Stimulated activated memory B cell treated with anti-CD40 and anti-IgM and Interleukin-4, amounts not matched to agents 10 μg/mL and 1 μg/mL and 100 μg/mL, for 72 hours (primary cell): ENCODE results near the gene FASN.

Experiments used
- ATAC-seq: fragments of 150-1000 bp; cut with Tn5 transposase; 2 replicates; pipeline ENCODE4 v1.10.0; 2021
- H3K27ac Mint-ChIP-seq: one replicate; pipeline ENCODE4 v1.8.0; 2022; ENCODE audit warnings: mild to moderate bottlenecking, mixed read lengths
- H3K27me3 Mint-ChIP-seq: one replicate; pipeline ENCODE4 v1.8.0; 2022; ENCODE audit warnings: mixed read lengths
- H3K36me3 Mint-ChIP-seq: one replicate; pipeline ENCODE4 v1.8.0; 2022; ENCODE audit warnings: mixed read lengths
- H3K4me1 Mint-ChIP-seq: one replicate; pipeline ENCODE4 v1.8.0; 2022; ENCODE audit warnings: mixed read lengths
- H3K4me3 Mint-ChIP-seq: one replicate; pipeline ENCODE4 v1.8.0; 2022; ENCODE audit warnings: mild to moderate bottlenecking, moderate library complexity, mixed read lengths
- H3K9me3 Mint-ChIP-seq: one replicate; pipeline ENCODE4 v1.8.0; 2022; ENCODE audit warnings: mixed read lengths

The FASN gene

DNA sequence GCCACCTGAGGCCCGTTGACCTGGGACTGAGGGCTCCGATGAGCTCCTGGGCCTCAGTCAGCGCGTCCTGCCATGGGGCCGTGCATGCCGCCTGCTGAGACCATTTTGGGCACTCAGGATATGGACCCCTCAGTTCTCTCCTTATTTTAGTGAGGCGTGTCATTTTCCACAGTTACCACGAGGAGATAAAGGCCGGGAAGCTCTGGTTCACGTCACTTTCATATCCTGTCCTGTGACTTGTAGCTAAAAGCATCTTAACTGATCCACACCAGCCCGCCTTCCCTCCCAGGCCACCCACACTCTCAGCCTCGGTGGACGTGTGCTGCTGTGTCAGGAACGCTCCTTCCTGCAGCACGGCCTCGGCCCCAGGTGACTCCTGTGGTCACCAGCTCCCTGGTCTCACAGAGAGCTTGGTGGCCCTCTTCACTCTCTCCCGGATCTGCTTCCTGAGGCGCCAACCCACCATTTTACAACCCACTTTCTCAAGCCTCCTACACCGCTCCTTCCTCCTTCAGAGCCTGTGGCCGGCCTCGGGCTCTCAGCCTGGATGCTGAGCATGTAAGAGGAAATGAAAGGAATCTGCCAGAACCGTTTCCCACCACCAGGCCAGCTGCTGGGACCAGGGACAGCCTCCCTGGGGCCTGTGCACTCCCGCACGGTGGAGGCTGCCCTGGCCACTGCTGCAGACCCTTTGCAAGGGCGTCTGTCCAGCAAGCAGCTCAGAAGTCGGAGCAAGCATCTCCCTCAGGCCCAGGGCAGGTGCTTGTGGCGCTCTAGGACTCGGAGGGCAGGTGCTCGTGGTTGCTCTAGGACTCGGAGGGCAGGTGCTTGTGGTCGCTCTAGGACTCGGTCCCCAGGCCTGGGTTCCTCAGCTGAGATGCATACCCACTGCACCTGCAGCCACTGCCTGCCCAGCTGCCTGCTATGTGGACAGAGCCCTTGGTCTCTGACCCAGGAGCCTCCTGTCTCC lies 23.9 kb upstream of the FASN start:
- H3K36me3 Mint-ChIP-seq = peaks cover 43% of the 10 kb centered on the region
- H3K27ac Mint-ChIP-seq = no peak overlapping the region
- no peaks in the 10 kb centered on the region for H3K27me3 Mint-ChIP-seq
- H3K4me3 Mint-ChIP-seq = no peak overlapping the region
- no peak for ATAC-seq
- H3K4me1 Mint-ChIP-seq = no peaks in the 10 kb centered on the region
- H3K9me3 Mint-ChIP-seq = no peaks in the 10 kb centered on the region

- no peak for ATAC-seq
- no peaks in the 10 kb centered on the region for H3K9me3 Mint-ChIP-seq
- no peaks in the 10 kb centered on the region for H3K27me3 Mint-ChIP-seq
- no peak overlapping the region for H3K4me3 Mint-ChIP-seq
- no peaks in the 10 kb centered on the region for H3K4me1 Mint-ChIP-seq
- H3K36me3 Mint-ChIP-seq = peaks cover 36% of the 10 kb centered on the region
- no peak overlapping the region for H3K27ac Mint-ChIP-seq
Measured at GRCh38 chr17:82121246-82121645, 23.2 kb upstream of the FASN start.

DNA sequence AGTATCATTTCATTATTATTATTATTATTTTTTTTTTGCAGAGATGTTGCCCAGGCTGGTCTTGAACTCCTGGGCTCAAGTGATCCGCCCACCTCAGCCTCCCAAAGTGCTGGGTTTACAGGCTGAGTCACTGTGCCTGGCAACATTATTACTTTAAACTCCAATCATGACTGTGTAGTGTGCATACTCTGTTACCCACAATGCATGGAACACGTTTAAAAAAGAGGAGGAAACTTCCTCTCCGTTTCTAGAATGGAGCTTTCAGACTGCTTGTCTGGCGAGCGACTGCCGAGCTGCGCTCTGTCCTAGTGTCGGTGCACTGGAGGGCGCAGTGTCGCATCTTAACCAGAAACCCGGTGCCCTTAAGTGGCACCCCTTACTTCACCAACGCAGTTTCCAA lies 22.1 kb upstream of the FASN start:
- Mint-ChIP-seq H3K36me3 (peaks cover 31% of the 10 kb centered on the region), H3K27me3 (no peaks in the 10 kb centered on the region), H3K27ac (no peak overlapping the region), H3K4me1 (no peaks in the 10 kb centered on the region), H3K9me3 (no peaks in the 10 kb centered on the region), H3K4me3 (no peak overlapping the region)
- ATAC-seq = no peak

- Mint-ChIP-seq H3K27me3 (no peaks in the 10 kb centered on the region), H3K27ac (no peak overlapping the region), H3K36me3 (peaks cover 19% of the 10 kb centered on the region), H3K9me3 (no peaks in the 10 kb centered on the region), H3K4me1 (no peaks in the 10 kb centered on the region), H3K4me3 (no peak overlapping the region)
- no peak for ATAC-seq
Measured at GRCh38 chr17:82118815-82119380, 20.9 kb upstream of the FASN start.

GRCh38 chr17:82118168-82118814 lies 20.3 kb upstream of the FASN start:
- H3K4me3 Mint-ChIP-seq = no peak overlapping the region
- no peaks in the 10 kb centered on the region for H3K9me3 Mint-ChIP-seq
- ATAC-seq = no peak
- no peaks in the 10 kb centered on the region for H3K27me3 Mint-ChIP-seq
- H3K4me1 Mint-ChIP-seq = no peaks in the 10 kb centered on the region
- H3K27ac Mint-ChIP-seq = no peak overlapping the region
- H3K36me3 Mint-ChIP-seq = peaks cover 14% of the 10 kb centered on the region

- Mint-ChIP-seq H3K9me3 (no peaks in the 10 kb centered on the region), H3K4me3 (no peak overlapping the region), H3K27me3 (no peaks in the 10 kb centered on the region), H3K27ac (no peak overlapping the region), H3K4me1 (no peaks in the 10 kb centered on the region), H3K36me3 (peaks cover 7% of the 10 kb centered on the region)
- no peak for ATAC-seq
Measured at GRCh38 chr17:82117139-82118090, 19.4 kb upstream of the FASN start.

- peaks cover 11% of the 10 kb centered on the region for H3K36me3 Mint-ChIP-seq
- H3K9me3 Mint-ChIP-seq = no peaks in the 10 kb centered on the region
- no peaks in the 10 kb centered on the region for H3K27me3 Mint-ChIP-seq
- H3K4me3 Mint-ChIP-seq = no peak overlapping the region
- H3K27ac Mint-ChIP-seq = no peak overlapping the region
- H3K4me1 Mint-ChIP-seq = no peaks in the 10 kb centered on the region
- no peak for ATAC-seq
Measured at GRCh38 chr17:82116246-82116645, 18.2 kb upstream of the FASN start.

DNA sequence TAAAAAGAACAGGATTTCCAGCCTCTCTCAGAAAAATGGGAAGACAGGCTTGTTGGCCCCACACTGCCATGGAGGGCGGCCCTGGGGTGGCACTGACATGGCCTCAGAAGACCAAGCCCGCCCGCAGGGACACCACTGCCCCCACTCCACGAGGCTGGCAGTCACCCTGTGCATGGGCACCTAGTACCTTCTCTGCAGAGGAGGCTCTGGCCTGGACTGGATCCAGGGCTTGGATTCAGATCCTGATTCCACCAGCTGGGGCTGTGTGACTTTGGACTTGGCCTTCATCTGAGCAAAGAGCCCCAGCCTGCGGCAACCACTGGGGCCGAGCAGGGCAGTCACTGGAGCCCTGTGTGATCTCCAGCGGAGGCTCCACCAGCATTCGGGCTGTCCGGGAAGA lies 16.8 kb upstream of the FASN start:
- ATAC-seq = no peak
- Mint-ChIP-seq H3K4me3 (no peak overlapping the region), H3K27me3 (no peaks in the 10 kb centered on the region), H3K27ac (no peak overlapping the region), H3K36me3 (peaks cover 11% of the 10 kb centered on the region), H3K4me1 (no peaks in the 10 kb centered on the region), H3K9me3 (no peaks in the 10 kb centered on the region)

- ATAC-seq = no peak
- no peak overlapping the region for H3K27ac Mint-ChIP-seq
- no peaks in the 10 kb centered on the region for H3K4me1 Mint-ChIP-seq
- no peaks in the 10 kb centered on the region for H3K27me3 Mint-ChIP-seq
- no peaks in the 10 kb centered on the region for H3K9me3 Mint-ChIP-seq
- H3K4me3 Mint-ChIP-seq = no peak overlapping the region
- peaks cover 8% of the 10 kb centered on the region for H3K36me3 Mint-ChIP-seq
Measured at GRCh38 chr17:82114447-82114846, 16.4 kb upstream of the FASN start.

DNA sequence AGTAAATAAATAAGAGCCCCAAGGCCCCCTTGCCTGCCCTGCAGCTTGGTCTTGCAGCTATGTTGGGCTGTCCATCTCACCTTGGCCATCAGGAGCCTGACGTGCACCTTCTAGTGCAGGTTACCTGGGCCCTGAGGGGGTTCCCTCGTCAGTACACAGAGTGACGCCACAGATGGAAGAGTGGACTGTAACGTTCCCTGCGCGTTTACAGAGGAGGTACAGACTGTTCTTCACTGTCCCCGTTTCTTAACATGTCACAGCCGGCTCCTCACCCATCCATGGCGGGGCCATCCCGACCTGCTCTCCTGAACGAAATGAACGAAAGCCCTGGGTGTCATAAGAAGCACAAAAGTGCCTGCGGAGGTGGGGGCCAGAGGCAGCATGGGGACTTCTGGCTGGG lies 15.9 kb upstream of the FASN start:
- H3K27me3 Mint-ChIP-seq = no peaks in the 10 kb centered on the region
- H3K4me3 Mint-ChIP-seq = no peak overlapping the region
- H3K4me1 Mint-ChIP-seq = no peaks in the 10 kb centered on the region
- no peaks in the 10 kb centered on the region for H3K9me3 Mint-ChIP-seq
- ATAC-seq = no peak
- H3K27ac Mint-ChIP-seq = no peak overlapping the region
- peaks cover 6% of the 10 kb centered on the region for H3K36me3 Mint-ChIP-seq

- Mint-ChIP-seq H3K27ac (no peak overlapping the region), H3K4me3 (no peak overlapping the region), H3K9me3 (no peaks in the 10 kb centered on the region), H3K4me1 (no peaks in the 10 kb centered on the region), H3K36me3 (peaks cover 6% of the 10 kb centered on the region), H3K27me3 (no peaks in the 10 kb centered on the region)
- ATAC-seq = no peak
Measured at GRCh38 chr17:82113422-82113821, 15.4 kb upstream of the FASN start.

DNA sequence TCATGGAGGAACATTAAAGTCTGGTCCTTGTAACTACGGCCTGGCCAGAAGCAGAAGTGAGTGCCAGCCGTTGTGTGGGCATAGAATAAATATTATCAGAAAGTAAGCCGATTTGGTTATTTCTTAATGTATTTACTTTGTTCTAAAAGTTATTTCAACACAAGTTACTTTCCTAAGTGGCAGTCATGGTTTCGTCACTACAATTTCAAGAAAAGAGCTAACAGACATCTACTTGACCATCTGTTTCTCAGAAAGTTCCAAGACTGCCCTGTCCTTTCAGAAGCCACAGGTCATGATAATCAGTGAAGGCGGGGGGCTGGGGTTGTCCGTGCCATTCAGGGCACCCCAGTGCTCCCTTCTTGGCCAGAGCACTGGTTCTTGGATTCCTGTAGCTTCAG lies 14.9 kb upstream of the FASN start:
- no peak overlapping the region for H3K27ac Mint-ChIP-seq
- no peaks in the 10 kb centered on the region for H3K4me1 Mint-ChIP-seq
- no peak for ATAC-seq
- no peaks in the 10 kb centered on the region for H3K27me3 Mint-ChIP-seq
- H3K9me3 Mint-ChIP-seq = no peaks in the 10 kb centered on the region
- no peak overlapping the region for H3K4me3 Mint-ChIP-seq
- peaks cover 6% of the 10 kb centered on the region for H3K36me3 Mint-ChIP-seq

GRCh38 chr17:82112181-82112913 lies 14.3 kb upstream of the FASN start:
- ATAC-seq = no peak
- Mint-ChIP-seq H3K4me3 (no peak overlapping the region), H3K36me3 (peaks cover 6% of the 10 kb centered on the region)

DNA sequence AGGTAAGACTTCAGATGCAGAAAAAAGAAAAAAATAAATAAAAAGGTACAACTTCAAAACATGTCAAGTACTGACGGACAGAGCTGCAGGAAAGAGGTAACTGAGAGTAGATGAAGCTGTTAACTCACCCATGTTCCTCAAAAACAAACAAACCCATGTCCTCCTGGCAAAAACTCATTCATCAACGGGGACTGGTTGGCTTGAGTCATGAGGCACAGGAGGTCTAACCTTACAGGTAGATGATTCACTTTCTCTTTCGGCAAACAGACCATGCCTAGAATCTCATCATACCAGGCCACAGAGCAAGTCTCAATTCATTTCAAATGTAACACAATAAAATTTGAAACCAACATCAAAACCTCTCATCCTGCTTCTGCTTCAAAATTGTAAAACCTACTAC lies 12.3 kb upstream of the FASN start:
- Mint-ChIP-seq H3K36me3 (peaks cover 6% of the 10 kb centered on the region), H3K4me3 (no peak overlapping the region), H3K9me3 (no peaks in the 10 kb centered on the region), H3K4me1 (peaks cover 21% of the 10 kb centered on the region), H3K27ac (no peak overlapping the region), H3K27me3 (no peaks in the 10 kb centered on the region)
- no peak for ATAC-seq

More at GRCh38 chr17:82112181-82112913, 14.3 kb upstream of the FASN start:
- Mint-ChIP-seq H3K27me3 (no peaks in the 10 kb centered on the region), H3K4me1 (peaks cover 2% of the 10 kb centered on the region), H3K9me3 (no peaks in the 10 kb centered on the region), H3K27ac (no peak overlapping the region)
